ENCODE data around the gene SRSF5. TPM values are rescaled to one million over a fixed set of nuclear protein-coding genes. Genes with fewer than 3 reads are reported as not detected.

SRSF5 gene
- total RNA-seq, 1 experiment from 2014 or later = 292 TPM

DNA sequence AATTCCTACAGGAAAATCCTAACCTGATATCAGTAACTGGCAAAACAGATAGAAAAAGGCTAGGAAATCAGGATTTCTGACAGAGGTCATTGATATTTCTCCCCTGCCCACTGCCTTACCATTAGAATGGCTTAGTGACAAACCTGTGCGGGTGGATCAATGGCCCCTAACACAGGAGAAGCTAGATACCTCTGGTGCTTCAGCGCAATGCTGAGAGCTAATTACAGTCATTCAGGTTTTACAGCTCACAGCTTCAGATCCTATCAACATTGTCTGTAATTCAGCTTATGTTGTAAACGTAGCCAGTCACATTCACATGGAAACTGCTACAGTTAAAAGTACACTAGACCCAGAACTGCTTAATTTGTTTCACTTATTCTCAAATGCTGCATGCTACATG lies 47.5 kb downstream of the SRSF5 start:
- H3K4me2 ChIP-seq (ENCODE audit: low read depth, low read length, poor library complexity, severe bottlenecking) = no peak overlapping the region
- no peak overlapping the region for H3K9ac ChIP-seq (ENCODE audit: low read length)
- H3K4me1 ChIP-seq (ENCODE audit: low read length) = no peaks in the 10 kb centered on the region
- H3K27ac ChIP-seq (ENCODE audit: low read length) = no peak overlapping the region
- H3K27me3 ChIP-seq (ENCODE audit: low read length) = no peaks in the 10 kb centered on the region
- DNase-seq = no peak
- H2AFZ ChIP-seq (ENCODE audit: low read length) = no peak overlapping the region
- no peaks in the 10 kb centered on the region for H3K36me3 ChIP-seq (ENCODE audit: insufficient read depth, low read length)
- H3K4me3 ChIP-seq (ENCODE audit: low read length) = no peak overlapping the region
- no peaks in the 10 kb centered on the region for H3K79me2 ChIP-seq (ENCODE audit: low read length)
- H3K9me2 ChIP-seq (replicated peaks; ENCODE audit: insufficient read depth, low read length) = no peaks in the 10 kb centered on the region
- H4K20me1 ChIP-seq (ENCODE audit: insufficient read depth, low read depth, low read length) = no peaks in the 10 kb centered on the region; the same call in 1 of the 2 replicates
- no peaks in the 10 kb centered on the region for H3K9me3 ChIP-seq (ENCODE audit: low read length)

GRCh38 chr14:69815556-69815955 lies 48.6 kb downstream of the SRSF5 start:
- H3K4me3 ChIP-seq (ENCODE audit: low read length) = no peak overlapping the region
- H4K20me1 ChIP-seq (ENCODE audit: insufficient read depth, low read depth, low read length) = no peaks in the 10 kb centered on the region; the same call in 1 of the 2 replicates
- no peaks in the 10 kb centered on the region for H3K9me2 ChIP-seq (replicated peaks; ENCODE audit: insufficient read depth, low read length)
- H3K4me1 ChIP-seq (ENCODE audit: low read length) = no peaks in the 10 kb centered on the region
- no peak for DNase-seq
- no peaks in the 10 kb centered on the region for H3K9me3 ChIP-seq (ENCODE audit: low read length)
- no peaks in the 10 kb centered on the region for H3K36me3 ChIP-seq (ENCODE audit: insufficient read depth, low read length)
- H2AFZ ChIP-seq (ENCODE audit: low read length) = no peak overlapping the region
- H3K79me2 ChIP-seq (ENCODE audit: low read length) = no peaks in the 10 kb centered on the region
- H3K4me2 ChIP-seq (ENCODE audit: low read depth, low read length, poor library complexity, severe bottlenecking) = no peak overlapping the region
- H3K27ac ChIP-seq (ENCODE audit: low read length) = no peak overlapping the region
- H3K27me3 ChIP-seq (ENCODE audit: low read length) = no peaks in the 10 kb centered on the region
- H3K9ac ChIP-seq (ENCODE audit: low read length) = no peak overlapping the region

DNA sequence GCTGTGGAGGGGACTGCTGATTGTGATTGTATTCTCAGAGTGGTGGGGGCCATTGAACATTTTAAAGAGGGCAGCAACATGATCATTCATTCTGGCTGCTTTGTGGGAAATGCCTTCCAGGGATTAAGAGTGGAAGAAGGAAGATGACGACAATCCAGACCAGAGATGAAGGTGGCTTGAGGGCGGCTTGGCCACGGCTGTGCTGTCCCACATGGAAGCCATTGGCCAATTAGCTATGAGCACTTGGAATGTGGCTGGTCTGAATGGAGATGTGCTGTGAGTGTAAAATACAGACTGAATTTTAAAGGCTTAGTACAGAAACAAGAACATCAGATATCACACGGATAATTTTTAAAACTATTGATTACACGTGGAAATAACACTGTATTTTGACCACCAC lies 49.3 kb downstream of the SRSF5 start:
- H3K27me3 ChIP-seq (ENCODE audit: low read length) = no peaks in the 10 kb centered on the region
- H3K4me2 ChIP-seq (ENCODE audit: low read depth, low read length, poor library complexity, severe bottlenecking) = no peak overlapping the region
- H3K9me2 ChIP-seq (replicated peaks; ENCODE audit: insufficient read depth, low read length) = no peaks in the 10 kb centered on the region
- H3K4me1 ChIP-seq (ENCODE audit: low read length) = no peaks in the 10 kb centered on the region
- no peaks in the 10 kb centered on the region; the same call in 1 of the 2 replicates for H4K20me1 ChIP-seq (ENCODE audit: insufficient read depth, low read depth, low read length)
- no peak overlapping the region for H3K4me3 ChIP-seq (ENCODE audit: low read length)
- H3K36me3 ChIP-seq (ENCODE audit: insufficient read depth, low read length) = no peaks in the 10 kb centered on the region
- H3K9me3 ChIP-seq (ENCODE audit: low read length) = no peaks in the 10 kb centered on the region
- DNase-seq = no peak
- H2AFZ ChIP-seq (ENCODE audit: low read length) = no peak overlapping the region
- no peak overlapping the region for H3K9ac ChIP-seq (ENCODE audit: low read length)
- H3K27ac ChIP-seq (ENCODE audit: low read length) = no peak overlapping the region
- H3K79me2 ChIP-seq (ENCODE audit: low read length) = no peaks in the 10 kb centered on the region

DNA sequence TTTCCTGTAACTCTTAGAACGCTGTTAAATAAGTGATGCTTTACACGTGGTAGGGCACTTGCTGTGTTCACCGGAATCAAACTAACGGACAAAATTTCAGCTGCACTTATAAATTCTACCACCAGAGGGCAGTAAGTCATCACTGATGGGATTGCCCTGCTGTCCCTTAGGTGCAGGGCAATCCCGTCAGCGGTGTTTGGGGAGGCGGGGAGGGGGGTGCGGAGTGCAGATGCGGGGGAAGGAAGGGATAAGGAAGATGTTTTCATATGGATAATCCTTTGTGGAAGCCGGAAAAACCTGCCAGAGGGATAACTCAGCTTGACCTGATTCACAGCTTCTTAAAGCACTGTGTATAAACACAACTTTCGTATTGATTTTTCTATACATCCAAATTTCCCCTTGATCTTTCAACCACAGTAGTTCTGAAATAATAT lies 51.8 kb downstream of the SRSF5 start:
- H3K27ac ChIP-seq (ENCODE audit: low read length) = no peak overlapping the region
- H4K20me1 ChIP-seq (ENCODE audit: insufficient read depth, low read depth, low read length) = no peaks in the 10 kb centered on the region; the same call in 1 of the 2 replicates
- H3K4me1 ChIP-seq (ENCODE audit: low read length) = no peaks in the 10 kb centered on the region
- no peak overlapping the region for H3K4me2 ChIP-seq (ENCODE audit: low read depth, low read length, poor library complexity, severe bottlenecking)
- no peaks in the 10 kb centered on the region for H3K9me3 ChIP-seq (ENCODE audit: low read length)
- DNase-seq = peak; percentile 94
- no peaks in the 10 kb centered on the region for H3K79me2 ChIP-seq (ENCODE audit: low read length)
- no peaks in the 10 kb centered on the region for H3K9me2 ChIP-seq (replicated peaks; ENCODE audit: insufficient read depth, low read length)
- no peaks in the 10 kb centered on the region for H3K36me3 ChIP-seq (ENCODE audit: insufficient read depth, low read length)
- no peak overlapping the region for H3K4me3 ChIP-seq (ENCODE audit: low read length)
- H3K9ac ChIP-seq (ENCODE audit: low read length) = no peak overlapping the region
- no peaks in the 10 kb centered on the region for H3K27me3 ChIP-seq (ENCODE audit: low read length)
- no peak overlapping the region for H2AFZ ChIP-seq (ENCODE audit: low read length)

DNA sequence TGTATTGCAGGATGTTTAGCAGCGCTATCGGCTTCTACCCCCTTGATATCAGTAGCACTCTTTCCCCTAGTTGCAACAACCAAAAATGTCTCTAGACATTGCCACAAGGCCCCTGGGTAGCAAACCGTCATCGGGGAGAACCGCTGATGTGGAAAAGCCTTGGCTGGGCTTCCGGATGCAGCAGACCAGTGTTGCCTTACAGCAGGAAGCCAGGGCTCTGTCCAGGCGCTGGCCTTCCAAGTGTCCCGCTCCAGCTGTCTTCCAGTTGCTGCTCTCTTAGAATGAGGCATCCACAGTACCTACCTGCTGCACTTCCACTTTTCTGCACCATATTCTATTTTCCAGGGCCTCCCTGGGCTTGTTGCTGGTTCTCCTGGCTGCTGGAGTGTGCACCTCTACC lies 52.7 kb downstream of the SRSF5 start:
- Histone ChIP-seq H3K4me2 (ENCODE audit: low read depth, low read length, poor library complexity, severe bottlenecking) (no peak overlapping the region), H3K27me3 (ENCODE audit: low read length) (no peaks in the 10 kb centered on the region), H3K4me1 (ENCODE audit: low read length) (no peaks in the 10 kb centered on the region), H2AFZ (ENCODE audit: low read length) (no peak overlapping the region), H3K9ac (ENCODE audit: low read length) (no peak overlapping the region), H3K27ac (ENCODE audit: low read length) (no peak overlapping the region), H3K9me3 (ENCODE audit: low read length) (no peaks in the 10 kb centered on the region), H3K79me2 (ENCODE audit: low read length) (no peaks in the 10 kb centered on the region), H4K20me1 (ENCODE audit: insufficient read depth, low read depth, low read length) (no peaks in the 10 kb centered on the region; the same call in 1 of the 2 replicates), H3K4me3 (ENCODE audit: low read length) (no peak overlapping the region), H3K36me3 (ENCODE audit: insufficient read depth, low read length) (no peaks in the 10 kb centered on the region), H3K9me2 (replicated peaks; ENCODE audit: insufficient read depth, low read length) (no peaks in the 10 kb centered on the region)
- DNase-seq = no peak

DNA sequence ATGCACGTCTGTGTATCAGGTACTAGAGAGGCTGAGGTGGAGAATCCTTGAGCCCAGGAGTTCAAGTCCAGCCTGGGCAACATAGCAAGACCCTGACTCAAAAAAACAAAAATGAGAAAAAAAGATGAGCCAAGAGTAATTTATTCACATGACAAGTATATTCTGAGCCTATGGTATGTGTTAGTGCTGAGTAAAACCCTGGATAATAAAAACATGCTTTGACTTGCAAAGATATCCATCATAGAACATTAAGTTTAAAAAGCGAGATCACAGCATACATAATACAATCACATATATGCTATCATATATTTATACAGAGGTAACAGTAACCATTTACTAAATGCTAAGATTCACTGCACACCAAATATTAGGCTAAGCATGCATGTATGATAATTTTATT lies 54.0 kb downstream of the SRSF5 start:
- H3K4me3 ChIP-seq (ENCODE audit: low read length) = no peak overlapping the region
- H3K79me2 ChIP-seq (ENCODE audit: low read length) = no peaks in the 10 kb centered on the region
- H3K9me3 ChIP-seq (ENCODE audit: low read length) = no peaks in the 10 kb centered on the region
- no peaks in the 10 kb centered on the region for H3K9me2 ChIP-seq (replicated peaks; ENCODE audit: insufficient read depth, low read length)
- H3K36me3 ChIP-seq (ENCODE audit: insufficient read depth, low read length) = no peaks in the 10 kb centered on the region
- H3K27me3 ChIP-seq (ENCODE audit: low read length) = no peaks in the 10 kb centered on the region
- no peaks in the 10 kb centered on the region for H3K4me1 ChIP-seq (ENCODE audit: low read length)
- H4K20me1 ChIP-seq (ENCODE audit: insufficient read depth, low read depth, low read length) = no peaks in the 10 kb centered on the region; the same call in 1 of the 2 replicates
- H3K27ac ChIP-seq (ENCODE audit: low read length) = no peak overlapping the region
- no peak overlapping the region for H3K4me2 ChIP-seq (ENCODE audit: low read depth, low read length, poor library complexity, severe bottlenecking)
- no peak overlapping the region for H2AFZ ChIP-seq (ENCODE audit: low read length)
- H3K9ac ChIP-seq (ENCODE audit: low read length) = no peak overlapping the region
- no peak for DNase-seq

Small RNAs within 50 kb of the gene (small RNA-seq; reads per million reads assigned to genes)
- not detected for gene RF00614

Other genes with a start within 250 kb of the SRSF5 start
- gene CCDC177, start 192.3 kb upstream of the SRSF5 start, total RNA-seq (2014; rRNA removed; shearing (Covaris generic); ENCODE audit: low replicate concordance) = not detected in 2 replicates
- gene SUSD6, start 155.5 kb upstream of the SRSF5 start, total RNA-seq (2014; rRNA removed; shearing (Covaris generic); ENCODE audit: low replicate concordance) = 43.8 and 46.0 TPM in 2 replicates
- not detected in 2 replicates for gene SLC10A1, start 30.1 kb downstream of the SRSF5 start, total RNA-seq (2014; rRNA removed; shearing (Covaris generic); ENCODE audit: low replicate concordance)
- gene SMOC1, start 112.3 kb downstream of the SRSF5 start, total RNA-seq (2014; rRNA removed; shearing (Covaris generic); ENCODE audit: low replicate concordance) = not detected in 2 replicates

Measured in Karpas-422 (cell line).